Coronary artery (tissue), 2 donors: ENCODE data around the gene CD96.

Source experiments
- DNase-seq: peaks from one replicate; pipeline ENCODE4 v3.0.0-alpha.2; 2017; ENCODE audit warnings: low spot score
- H3K27ac ChIP-seq, 2 donors: fragments of 200-600 bp; sonication (generic); one replicate each; pipeline ENCODE4 v1.5.1; 2016 to 2019
- H3K4me3 ChIP-seq: fragments of 200-600 bp; sonication (generic); 2 replicates; pipeline ENCODE4 v1.5.1; 2016; ENCODE audit warnings: mild to moderate bottlenecking, moderate library complexity
- TF ChIP-seq, protein P1 (sequence below): fragments of 200-600 bp; sonication (generic); IDR thresholded peaks from one replicate; pipeline ENCODE4 v1.5.1; 2019; ENCODE audit warnings: antibody characterized with exemption

CD96 gene

DNA sequence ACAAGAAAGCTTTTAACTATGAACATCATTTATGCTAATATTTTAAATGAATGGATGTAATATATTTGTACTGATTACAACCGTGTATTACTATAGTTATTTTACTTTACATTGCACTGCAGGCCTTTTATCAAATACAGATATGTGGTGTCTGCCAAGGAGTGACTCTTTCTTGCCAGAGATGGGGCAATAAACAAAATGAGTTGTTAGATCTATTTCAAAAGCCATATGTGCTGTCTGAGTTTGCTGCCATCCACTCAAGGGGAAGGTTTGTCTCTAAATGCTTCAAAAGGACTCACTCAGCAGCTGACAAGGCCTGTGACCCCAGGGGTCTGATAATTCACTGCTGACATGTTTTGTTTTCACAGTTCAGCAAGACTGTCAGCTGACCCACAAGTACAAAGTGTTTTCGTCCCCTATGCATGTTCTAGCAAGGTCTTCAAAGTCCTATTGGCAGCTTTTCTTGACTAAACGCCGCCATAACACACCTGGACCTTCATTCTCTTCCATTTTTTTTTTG is 94.4 kb downstream of the CD96 start:
- H3K4me3 ChIP-seq: no peak overlapping the region
- TF ChIP-seq, protein P1, sequence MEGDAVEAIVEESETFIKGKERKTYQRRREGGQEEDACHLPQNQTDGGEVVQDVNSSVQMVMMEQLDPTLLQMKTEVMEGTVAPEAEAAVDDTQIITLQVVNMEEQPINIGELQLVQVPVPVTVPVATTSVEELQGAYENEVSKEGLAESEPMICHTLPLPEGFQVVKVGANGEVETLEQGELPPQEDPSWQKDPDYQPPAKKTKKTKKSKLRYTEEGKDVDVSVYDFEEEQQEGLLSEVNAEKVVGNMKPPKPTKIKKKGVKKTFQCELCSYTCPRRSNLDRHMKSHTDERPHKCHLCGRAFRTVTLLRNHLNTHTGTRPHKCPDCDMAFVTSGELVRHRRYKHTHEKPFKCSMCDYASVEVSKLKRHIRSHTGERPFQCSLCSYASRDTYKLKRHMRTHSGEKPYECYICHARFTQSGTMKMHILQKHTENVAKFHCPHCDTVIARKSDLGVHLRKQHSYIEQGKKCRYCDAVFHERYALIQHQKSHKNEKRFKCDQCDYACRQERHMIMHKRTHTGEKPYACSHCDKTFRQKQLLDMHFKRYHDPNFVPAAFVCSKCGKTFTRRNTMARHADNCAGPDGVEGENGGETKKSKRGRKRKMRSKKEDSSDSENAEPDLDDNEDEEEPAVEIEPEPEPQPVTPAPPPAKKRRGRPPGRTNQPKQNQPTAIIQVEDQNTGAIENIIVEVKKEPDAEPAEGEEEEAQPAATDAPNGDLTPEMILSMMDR: no peak
- DNase-seq: no peak
- no peak overlapping the region for H3K27ac ChIP-seq

DNA sequence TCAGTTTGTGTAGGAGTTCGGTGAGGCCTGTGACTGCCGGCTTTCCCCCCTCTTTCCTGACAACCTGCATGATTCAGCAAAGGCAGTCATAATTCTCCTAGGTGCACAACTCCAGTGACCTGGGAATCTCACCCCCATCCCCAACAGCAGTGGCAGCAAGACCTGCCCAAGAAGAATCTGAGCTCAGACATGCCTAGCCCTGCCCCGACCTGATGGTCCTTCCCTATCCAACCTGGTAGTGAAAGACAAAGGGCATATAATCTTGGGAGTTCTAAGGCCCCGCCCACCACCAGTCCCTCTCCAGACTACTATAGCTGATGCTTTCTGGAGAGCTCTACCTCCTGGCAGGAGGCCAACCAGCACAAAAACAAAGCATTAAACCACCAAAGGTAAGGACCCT is 97.3 kb downstream of the CD96 start:
- TF ChIP-seq, protein P1: no peak
- H3K4me3 ChIP-seq: no peak overlapping the region
- no peak for DNase-seq
- H3K27ac ChIP-seq: no peak overlapping the region

DNA sequence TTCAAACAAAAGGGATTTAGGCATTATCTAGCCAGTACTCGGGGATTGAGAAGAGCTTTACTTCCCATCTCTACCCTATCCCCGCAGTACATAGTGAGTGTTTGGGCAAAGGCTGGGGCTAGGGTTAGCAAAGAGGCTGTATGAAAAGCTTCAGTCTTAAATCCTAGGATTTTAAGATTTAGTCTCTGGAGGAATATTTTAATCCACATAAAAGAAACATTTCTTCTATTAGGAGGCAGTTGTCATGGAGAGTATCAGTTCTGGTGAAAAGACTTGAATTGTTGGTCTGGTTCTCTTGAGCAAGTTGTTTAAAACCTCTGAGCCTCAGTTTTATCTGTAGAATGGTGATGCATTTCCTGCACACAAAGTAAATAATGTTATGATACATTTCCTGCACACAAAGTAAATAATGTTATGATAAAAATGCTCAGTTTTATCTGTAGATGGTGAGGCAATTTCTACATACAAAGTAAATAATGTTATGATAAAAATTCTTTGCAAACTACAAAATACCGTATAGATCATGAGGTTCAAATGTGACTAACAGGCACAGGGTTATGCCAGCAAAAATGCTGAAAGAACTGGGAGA is 107.1 kb downstream of the CD96 start:
- Histone ChIP-seq H3K27ac (no peak overlapping the region), H3K4me3 (no peak overlapping the region)
- DNase-seq: no peak
- TF ChIP-seq, protein P1: no peak

DNA sequence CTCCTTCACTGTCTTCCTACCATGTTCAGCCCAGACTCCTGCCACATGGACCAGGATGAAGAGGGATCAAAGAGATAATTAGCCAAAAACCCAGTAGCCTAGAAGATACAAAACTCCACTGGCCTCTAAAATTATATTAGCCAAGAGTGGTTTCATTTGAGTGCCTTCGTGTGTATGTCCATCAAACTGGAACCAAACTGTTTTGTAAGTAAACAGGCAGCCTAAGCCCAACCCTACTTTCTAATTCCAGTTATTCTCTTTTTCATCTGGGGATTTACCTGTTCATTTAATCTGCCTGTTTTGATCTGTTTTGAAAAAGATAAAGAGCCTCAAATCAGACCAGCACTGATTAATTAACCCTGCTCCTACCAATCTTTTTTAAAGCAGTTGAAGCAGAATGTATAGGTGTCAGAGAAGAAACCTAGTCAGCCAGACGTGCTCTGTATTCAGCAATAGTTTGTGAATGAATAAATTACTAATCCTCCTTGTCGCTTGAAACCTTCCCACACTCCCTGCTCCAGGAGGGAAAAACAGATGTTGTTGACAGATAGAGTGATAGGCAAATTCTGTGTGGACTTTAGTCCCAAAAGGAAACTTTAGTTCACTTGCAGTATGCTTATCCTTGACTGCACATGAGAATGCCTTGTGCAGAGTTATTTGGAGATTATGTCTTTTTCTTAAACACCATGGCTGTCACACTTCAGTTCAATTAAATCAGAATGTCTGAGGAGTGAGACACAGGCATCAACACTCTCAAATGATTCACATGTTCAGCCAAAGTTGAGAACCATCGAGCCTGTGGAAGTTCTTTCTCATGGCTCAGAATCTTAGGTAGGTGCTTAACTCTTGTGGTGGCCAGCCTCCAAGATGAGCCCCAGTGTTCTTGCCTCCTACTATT is 108.6 kb downstream of the CD96 start:
- no peak overlapping the region for H3K4me3 ChIP-seq
- TF ChIP-seq, protein P1: no peak
- H3K27ac ChIP-seq: no peak overlapping the region
- no peak for DNase-seq

DNA sequence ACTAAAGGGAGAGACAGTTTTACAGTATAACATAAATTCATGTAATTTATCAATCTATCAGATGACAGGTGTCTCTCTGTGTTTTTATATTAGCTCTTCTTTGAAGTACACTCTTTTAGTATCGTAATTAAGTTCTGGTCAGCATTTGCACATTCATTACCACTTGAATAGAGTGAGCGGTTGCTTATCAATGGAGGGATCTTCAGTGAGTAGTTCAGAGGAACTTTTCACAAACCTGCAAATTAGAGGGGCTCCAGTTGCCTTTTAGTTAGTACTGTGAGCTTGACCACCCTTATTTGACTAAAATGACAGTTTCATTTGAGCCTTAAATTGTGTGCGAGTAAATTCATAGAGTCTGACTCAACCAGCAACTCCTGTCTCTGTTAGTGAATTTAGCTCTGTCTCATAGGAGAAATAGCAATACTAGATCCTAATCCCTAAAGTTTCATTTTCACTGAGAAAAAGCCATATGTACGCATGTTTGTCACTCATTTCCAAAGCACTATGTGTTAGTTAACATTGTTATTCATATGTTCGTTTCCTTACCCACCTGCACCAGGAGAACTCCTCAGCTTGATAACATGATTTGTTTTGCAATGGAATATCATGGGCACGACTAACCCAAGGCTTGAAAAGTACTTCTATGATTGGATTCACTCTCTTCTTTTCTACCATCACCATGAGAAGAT is 110.6 kb downstream of the CD96 start:
- TF ChIP-seq, protein P1: no peak
- no peak for DNase-seq
- Histone ChIP-seq H3K27ac (no peak overlapping the region), H3K4me3 (no peak overlapping the region)

DNA sequence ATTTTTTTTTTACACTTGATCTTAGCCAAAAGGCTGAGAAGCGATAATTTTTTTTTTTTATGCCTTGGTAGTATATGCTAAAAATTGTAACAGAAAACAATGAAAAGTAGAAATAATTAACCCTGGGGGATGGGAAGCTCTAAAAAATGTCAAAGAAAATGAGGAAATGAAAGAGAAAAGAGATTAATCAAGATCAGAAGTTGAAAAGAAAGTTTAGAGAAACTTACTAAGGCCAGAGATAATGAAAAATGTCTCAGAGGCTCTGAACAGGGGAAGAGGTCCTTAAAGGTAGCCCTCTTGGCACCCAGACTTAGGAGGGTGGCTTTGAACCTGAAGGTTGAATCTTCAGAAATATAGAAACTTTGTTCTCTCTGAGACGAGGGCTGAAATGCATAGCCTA is 111.8 kb downstream of the CD96 start:
- DNase-seq: no peak
- TF ChIP-seq, protein P1: no peak
- no peak overlapping the region for H3K4me3 ChIP-seq
- no peak overlapping the region for H3K27ac ChIP-seq
